NCI-H1048 (cell line): ENCODE measurements around the gene CD72.
A peak's percentile ranks its signal among the peaks of the same experiment; 100 is the strongest.

Experiments used
- DNase-seq: peaks from one replicate; lab custom pipeline; 2025; lab: John Stamatoyannopoulos, UW

CD72 gene, protein sequence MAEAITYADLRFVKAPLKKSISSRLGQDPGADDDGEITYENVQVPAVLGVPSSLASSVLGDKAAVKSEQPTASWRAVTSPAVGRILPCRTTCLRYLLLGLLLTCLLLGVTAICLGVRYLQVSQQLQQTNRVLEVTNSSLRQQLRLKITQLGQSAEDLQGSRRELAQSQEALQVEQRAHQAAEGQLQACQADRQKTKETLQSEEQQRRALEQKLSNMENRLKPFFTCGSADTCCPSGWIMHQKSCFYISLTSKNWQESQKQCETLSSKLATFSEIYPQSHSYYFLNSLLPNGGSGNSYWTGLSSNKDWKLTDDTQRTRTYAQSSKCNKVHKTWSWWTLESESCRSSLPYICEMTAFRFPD

DNA sequence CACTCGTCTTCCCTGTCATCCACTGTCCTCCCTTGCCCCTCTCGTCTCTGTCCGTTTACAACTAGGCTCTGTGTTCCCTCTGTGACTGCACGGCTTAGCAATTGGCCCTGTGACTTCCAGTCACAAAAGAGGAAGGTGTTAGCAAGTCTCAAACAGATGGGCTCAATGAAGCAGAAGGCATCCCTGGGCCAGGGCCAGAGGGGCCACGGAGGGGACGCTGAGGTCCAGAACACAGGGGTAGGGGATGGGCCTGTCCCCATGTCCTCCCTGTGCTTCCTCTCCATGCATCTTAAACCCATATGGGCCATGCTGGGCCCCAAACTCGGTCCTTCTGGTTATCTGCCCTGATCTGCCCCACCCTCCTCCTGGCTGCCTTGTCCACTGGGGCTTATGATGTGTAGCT lies at the start of gene CD72:
CD72 (minus strand) TSS at position 89 of the 403 bp plus-strand sequence. CDS start 110 bp downstream, outside the sequence.
- no peak for DNase-seq

- DNase-seq = no peak
Measured at GRCh38 chr9:35667939-35668338, 49.7 kb upstream of the CD72 start.

DNA sequence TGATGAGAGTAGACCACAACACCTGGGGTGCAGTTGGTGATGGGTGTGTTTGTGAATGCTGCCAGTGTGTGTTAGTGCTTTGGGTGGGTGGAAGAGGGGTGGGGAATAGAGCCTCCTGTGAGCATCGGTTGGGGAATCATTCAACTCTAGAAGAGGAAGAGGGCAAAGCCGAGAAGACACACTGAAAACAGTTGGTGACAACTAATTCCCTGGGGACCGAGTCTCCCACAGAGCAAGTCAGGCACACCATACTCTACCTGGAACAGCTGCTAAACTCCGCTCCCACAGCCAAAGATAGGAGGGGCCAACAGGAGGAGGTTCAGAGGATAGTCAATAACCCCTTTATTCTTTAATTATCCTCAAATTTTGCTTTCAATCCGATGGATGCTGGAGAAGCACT lies 48.3 kb upstream of the CD72 start:
- no peak for DNase-seq

- no peak for DNase-seq
Measured at GRCh38 chr9:35666045-35666444, 47.8 kb upstream of the CD72 start.

DNA sequence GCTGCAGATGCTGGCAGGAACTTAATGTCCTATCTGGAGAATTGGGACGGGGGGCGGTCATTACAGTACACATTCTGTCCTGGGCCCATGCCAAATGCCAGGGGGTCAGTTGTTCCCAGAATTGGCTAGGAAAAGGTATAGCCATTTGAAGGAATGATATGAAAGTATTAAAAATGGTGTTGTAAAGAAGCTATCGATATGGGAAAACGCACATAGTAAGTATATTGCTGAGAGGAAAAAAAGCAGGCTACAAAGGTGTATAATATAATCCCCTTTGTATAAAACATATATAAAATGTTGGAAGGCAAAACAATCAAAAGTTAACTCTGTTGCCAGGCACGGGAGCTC lies 47.2 kb upstream of the CD72 start:
- DNase-seq = no peak

DNA sequence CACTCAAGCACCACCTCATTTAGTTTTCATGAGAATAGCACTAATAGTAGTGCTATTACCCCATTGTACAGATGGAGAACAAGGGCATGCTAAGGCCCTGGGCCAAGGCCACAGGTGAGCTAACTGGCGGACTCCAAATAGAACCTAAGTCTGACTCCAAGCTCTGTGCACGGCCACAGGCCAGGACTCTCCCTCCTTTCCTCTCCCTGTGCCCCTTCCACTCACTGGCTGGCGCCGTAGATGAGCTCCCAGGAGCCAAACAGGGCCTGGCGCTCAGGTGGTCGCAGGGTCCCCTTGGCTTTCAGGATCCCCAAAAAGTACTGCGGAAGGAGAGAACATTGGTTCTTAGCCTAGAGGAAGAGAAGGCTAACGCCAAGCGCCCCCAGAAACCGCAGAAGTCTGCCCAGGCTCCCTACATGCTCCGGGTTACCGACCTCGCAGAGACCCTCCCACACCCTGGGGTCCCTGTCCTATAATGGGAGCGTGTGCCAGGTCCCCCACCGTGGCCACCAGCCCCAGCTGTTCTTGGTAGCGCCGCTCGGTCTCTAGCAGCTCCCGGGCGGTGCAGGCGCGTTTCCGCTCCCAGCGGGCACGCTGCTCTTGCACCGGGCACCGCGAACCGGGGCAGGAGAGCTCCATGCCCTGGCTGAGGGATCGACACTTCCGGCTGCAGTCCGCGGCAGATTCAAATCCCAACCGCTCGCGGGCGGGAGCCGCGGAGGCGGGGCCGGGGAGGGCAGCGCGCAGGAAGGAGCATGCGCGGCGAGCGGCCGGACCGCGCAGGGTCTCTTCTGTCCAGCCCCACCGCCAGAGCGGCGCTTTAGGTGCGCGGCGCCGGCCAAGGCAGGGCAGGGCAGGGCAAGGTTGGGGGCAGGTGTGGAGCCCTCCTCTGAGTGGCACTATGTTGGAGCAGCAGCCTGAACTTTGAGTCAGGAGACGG lies 46.6 kb upstream of the CD72 start, which contains the start of gene ARHGEF39:
ARHGEF39 (minus strand) TSS at position 665 of the 940 bp plus-strand sequence; CDS start at position 639, 26 bp downstream.
- DNase-seq = peak; percentile 66

- no peak for DNase-seq
Measured at GRCh38 chr9:35662437-35662836, 44.2 kb upstream of the CD72 start.

GRCh38 chr9:35661756-35662350 lies 43.6 kb upstream of the CD72 start:
- no peak for DNase-seq

DNA sequence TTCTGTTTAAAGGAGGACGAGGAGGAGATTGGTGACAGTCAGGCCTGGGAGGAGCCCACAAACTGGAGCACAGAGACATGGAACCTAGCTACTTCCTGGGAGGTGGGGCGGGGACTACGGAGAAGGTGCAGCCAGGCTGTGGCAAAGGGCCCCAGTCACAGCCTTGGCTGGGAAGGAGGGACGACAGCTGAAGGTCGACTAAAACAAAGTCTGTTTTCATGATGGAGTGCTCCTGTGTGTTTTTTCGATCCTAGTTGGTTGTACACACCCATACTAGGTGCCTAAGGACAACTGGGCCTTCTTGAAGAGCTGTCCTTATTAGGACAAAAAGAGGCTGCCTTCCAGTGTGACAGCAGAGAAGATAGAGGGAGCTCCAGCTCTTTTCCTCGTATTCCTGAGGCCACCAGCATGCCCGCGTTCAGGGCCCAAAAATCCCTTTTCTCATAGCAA lies 42.8 kb upstream of the CD72 start:
- DNase-seq = no peak

- DNase-seq = no peak
Measured at GRCh38 chr9:35659340-35659739, 41.1 kb upstream of the CD72 start.

DNA sequence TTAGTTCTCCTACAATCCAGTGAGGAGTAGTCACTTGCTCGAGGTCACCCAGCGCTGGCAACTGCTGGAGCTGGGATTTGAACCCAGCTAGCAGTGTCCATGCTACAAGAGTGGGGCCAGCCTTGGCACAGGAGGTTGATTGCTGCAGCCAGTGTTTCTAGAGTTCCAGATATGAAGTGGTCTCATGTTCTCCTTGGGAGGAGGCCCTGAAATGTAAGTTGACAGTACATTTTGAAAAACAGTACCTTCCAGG lies 40.7 kb upstream of the CD72 start:
- DNase-seq = no peak

DNA sequence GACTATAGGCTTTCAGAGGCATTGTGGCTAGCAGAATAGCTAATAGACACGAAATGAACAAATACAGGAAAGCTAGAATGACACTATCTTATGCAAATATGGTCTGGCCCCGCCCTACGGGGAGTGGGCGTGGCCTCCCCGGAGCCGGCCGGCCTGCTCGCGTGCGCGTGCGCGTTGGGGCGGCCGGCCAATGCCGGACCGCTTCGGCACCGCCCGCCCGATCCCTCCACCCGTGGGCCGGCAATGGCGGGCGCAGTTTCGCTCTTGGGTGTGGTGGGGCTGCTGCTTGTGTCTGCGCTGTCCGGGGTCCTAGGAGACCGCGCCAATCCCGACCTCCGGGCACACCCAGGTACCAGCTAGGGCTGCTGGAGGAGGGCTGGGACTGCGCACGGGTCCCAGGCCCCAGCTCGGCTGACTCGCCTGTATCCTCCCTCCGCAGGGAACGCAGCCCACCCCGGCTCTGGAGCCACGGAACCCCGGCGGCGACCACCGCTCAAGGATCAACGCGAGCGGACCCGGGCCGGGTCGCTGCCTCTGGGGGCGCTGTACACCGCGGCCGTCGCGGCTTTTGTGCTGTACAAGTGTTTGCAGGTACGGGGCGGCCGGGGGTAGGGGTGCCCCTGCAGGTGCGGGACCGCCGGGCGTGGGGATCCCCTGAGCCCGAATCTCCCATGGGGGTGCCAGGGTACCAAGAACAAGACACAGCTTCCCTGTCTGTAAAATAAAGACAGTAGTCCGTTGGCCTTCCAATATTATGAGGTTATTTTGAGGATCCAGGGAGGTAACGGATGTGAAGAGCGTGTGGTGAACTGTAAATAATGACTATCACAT lies 40.1 kb upstream of the CD72 start, which contains the start of gene CCDC107:
CCDC107 (plus strand) TSS at position 156 of the 831 bp plus-strand sequence; CDS start at position 244, 88 bp downstream.
- DNase-seq = peak; percentile 50

DNA sequence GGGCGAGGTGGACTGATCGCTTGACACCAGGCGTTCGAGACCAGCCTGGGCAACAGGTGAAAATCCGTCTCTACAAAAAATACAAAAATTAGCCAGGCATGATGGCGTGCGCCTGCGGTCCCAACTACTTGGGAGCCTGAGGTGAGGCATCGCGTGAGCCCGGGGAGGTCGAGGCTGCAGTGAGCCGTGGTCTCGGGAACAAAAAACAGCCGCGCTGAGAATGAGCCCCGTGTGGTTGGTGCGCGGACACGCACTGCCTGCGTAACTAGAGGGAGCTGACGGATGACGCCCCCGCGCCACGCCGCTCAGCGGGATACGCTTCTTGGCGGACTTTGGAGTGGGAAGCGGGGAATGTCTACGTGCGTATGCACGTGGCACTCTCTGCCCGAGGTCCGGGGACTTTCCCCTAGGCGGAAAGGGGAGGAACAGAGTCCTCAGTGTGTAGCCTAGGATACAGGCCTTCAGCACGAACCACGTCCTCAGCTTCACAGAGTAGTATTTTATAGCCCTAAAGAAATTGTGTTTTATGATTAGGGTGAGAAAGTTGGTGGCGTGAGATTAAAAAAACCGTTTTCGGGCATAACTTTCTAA lies 39.4 kb upstream of the CD72 start, which contains the start of gene RMRP:
RMRP (minus strand) TSS at position 474 of the 591 bp plus-strand sequence.
- DNase-seq = peak; percentile 97

GRCh38 chr9:35656831-35657545 lies 38.8 kb upstream of the CD72 start:
- no peak for DNase-seq

- no peak for DNase-seq
Measured at GRCh38 chr9:35656348-35656747, 38.1 kb upstream of the CD72 start.

DNA sequence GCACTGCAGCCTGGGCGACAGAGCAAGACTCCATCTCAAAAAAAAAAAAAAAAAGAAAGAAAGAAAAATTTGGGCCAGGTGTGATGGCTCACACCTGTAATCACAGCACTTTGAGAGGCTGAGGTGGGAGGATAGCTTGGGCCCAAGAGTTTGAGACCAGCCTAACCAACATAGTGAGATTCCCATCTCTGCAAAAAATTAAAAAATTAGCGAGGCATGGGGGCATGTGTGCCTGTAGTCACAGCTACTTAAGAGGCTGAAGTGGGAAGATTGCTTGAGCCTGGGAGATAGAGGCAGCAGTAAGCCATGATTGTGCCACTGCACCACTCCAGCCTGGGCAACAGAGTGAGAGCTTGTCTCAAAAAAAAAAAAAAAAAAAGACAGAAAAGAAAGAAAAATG lies 35.4 kb upstream of the CD72 start:
- no peak for DNase-seq

- no peak for DNase-seq
Measured at GRCh38 chr9:35652829-35653209, 34.6 kb upstream of the CD72 start.

GRCh38 chr9:35651956-35652828 lies 34.0 kb upstream of the CD72 start:
- DNase-seq = no peak

GRCh38 chr9:35650341-35651158 lies 32.3 kb upstream of the CD72 start, which contains the start of gene SIT1:
SIT1 (minus strand) TSS chr9:35650931; CDS start chr9:35650853, 78 bp downstream.
- DNase-seq = no peak
